CD4-positive, alpha-beta T cell treated with Interleukin-10 for 1 hour (primary cell): ENCODE measurements around the gene SCGB1D1.

ENCODE experiments used
- DNase-seq: peaks from one replicate; pipeline ENCODE4 v3.0.0-alpha.2; 2020

Gene SCGB1D1

GRCh38 chr11:62237499-62237898, 47.5 kb downstream of the SCGB1D1 start:
- DNase-seq, result no peak

GRCh38 chr11:62238151-62238550, 48.1 kb downstream of the SCGB1D1 start:
- DNase-seq, result no peak

GRCh38 chr11:62241095-62241494, 51.1 kb downstream of the SCGB1D1 start:
- no peak for DNase-seq

GRCh38 chr11:62242021-62242420, 52.0 kb downstream of the SCGB1D1 start, which contains the start of gene SCGB1D2:
Gene SCGB1D2, plus strand, starts transcription at chr11:62242239. Its CDS starts 69 bp downstream, at chr11:62242308.
- DNase-seq, result no peak
